ENCODE results near the gene AK1.
A peak's percentile ranks its signal among the peaks of the same experiment; 100 is the strongest.

The AK1 gene

GRCh38 chr9:127877566-127877998 lies at the start of gene AK1:
Gene AK1, minus strand, starts transcription at chr9:127877675. Its CDS starts 3,058 bp downstream, at chr9:127874617.
- no peak for DNase-seq

GRCh38 chr9:127926906-127927200 lies 49.4 kb upstream of the AK1 start:
- peak in 1 of 2 donors; percentile 31 for DNase-seq

- DNase-seq = no peak
Observed at GRCh38 chr9:127925959-127926905, 48.8 kb upstream of the AK1 start.

GRCh38 chr9:127924736-127925444 lies 47.4 kb upstream of the AK1 start:
- DNase-seq = no peak

- no peak for DNase-seq
Observed at GRCh38 chr9:127923771-127924170, 46.3 kb upstream of the AK1 start.

- no peak for DNase-seq
Observed at GRCh38 chr9:127923046-127923445, 45.6 kb upstream of the AK1 start.

- DNase-seq = peak; percentile 85 to 87
Observed at GRCh38 chr9:127921557-127922120, 44.2 kb upstream of the AK1 start.

- no peak for DNase-seq
Observed at GRCh38 chr9:127920794-127921193, 43.3 kb upstream of the AK1 start.

- peak in 1 of 2 donors; percentile 36 for DNase-seq
Observed at GRCh38 chr9:127919253-127919815, 41.9 kb upstream of the AK1 start.

GRCh38 chr9:127918183-127919107 lies 41.0 kb upstream of the AK1 start:
- no peak for DNase-seq

- no peak for DNase-seq
Observed at GRCh38 chr9:127917603-127918002, 40.1 kb upstream of the AK1 start.

GRCh38 chr9:127916720-127917581 lies 39.5 kb upstream of the AK1 start, which contains the start of gene ST6GALNAC4:
Gene ST6GALNAC4, minus strand, starts transcription at chr9:127917041. Its CDS starts 622 bp downstream, at chr9:127916419.
- DNase-seq = peak; percentile 97

GRCh38 chr9:127915801-127916719 lies 38.6 kb upstream of the AK1 start:
- DNase-seq = peak; percentile 16 to 22

GRCh38 chr9:127915325-127915752 lies 37.9 kb upstream of the AK1 start:
- peak; percentile 16 to 25 for DNase-seq

GRCh38 chr9:127913682-127914081 lies 36.2 kb upstream of the AK1 start:
- DNase-seq = no peak

GRCh38 chr9:127912882-127913281 lies 35.4 kb upstream of the AK1 start:
- DNase-seq = no peak

GRCh38 chr9:127912296-127912695 lies 34.8 kb upstream of the AK1 start:
- DNase-seq = no peak

- no peak for DNase-seq
Observed at GRCh38 chr9:127910613-127911205, 33.2 kb upstream of the AK1 start.

- DNase-seq = no peak
Observed at GRCh38 chr9:127909839-127910273, 32.4 kb upstream of the AK1 start.

- no peak for DNase-seq
Observed at GRCh38 chr9:127908660-127908926, 31.1 kb upstream of the AK1 start.

All from stimulated activated CD4-positive, alpha-beta T cell treated with anti-CD3 and anti-CD28 coated beads, Interleukin-2, amount 100 ng/mL, for 24 hours (primary cell).